ENCODE results near the gene LAPTM5. TPM values are rescaled to one million over a fixed set of nuclear protein-coding genes. Genes with fewer than 3 reads are reported as not detected.

Gene LAPTM5
- total and polyA plus RNA-seq, 8 donors, result 3.7 to 80.5 (median 10.9) TPM

GRCh38 chr1:30734580-30734979, 23.0 kb downstream of the LAPTM5 start:
- intact Hi-C loops (cut with DNase I), result no loop called here
- no peak overlapping the region for H3K27ac ChIP-seq
- no peaks in the 10 kb centered on the region for H3K36me3 ChIP-seq
- WGBS, 2 donors, result 90 to 95% methylated on average over 4 of the region's 4 CpGs
- H3K4me3 ChIP-seq, result no peak overlapping the region
- FAIRE-seq (no peak), DNase-seq (no peak), ATAC-seq (no peak)
- H3K27me3 ChIP-seq, result no peaks in the 10 kb centered on the region
- no peaks in the 10 kb centered on the region for H3K9me3 ChIP-seq
- TF ChIP-seq CTCF (IDR thresholded peaks at IDR 0.05), result no peak
- no peaks in the 10 kb centered on the region for H3K4me1 ChIP-seq

- H3K4me3 ChIP-seq, result no peak overlapping the region
- WGBS, 2 donors, result 77 to 83% methylated on average over 4 of the region's 4 CpGs
- no peaks in the 10 kb centered on the region for H3K4me1 ChIP-seq
- TF ChIP-seq CTCF (IDR thresholded peaks at IDR 0.05), result no peak
- ATAC-seq (no peak), FAIRE-seq (no peak), DNase-seq (peak in 1 of 6 donors; percentile 9)
- H3K9me3 ChIP-seq, result no peaks in the 10 kb centered on the region
- intact Hi-C loops (cut with DNase I), result no loop called here
- H3K27ac ChIP-seq, result no peak overlapping the region
- H3K36me3 ChIP-seq, result no peaks in the 10 kb centered on the region
- no peaks in the 10 kb centered on the region for H3K27me3 ChIP-seq
These were observed 23.5 kb downstream of the LAPTM5 start for GRCh38 chr1:30734106-30734505.

GRCh38 chr1:30733493-30733892, 24.1 kb downstream of the LAPTM5 start:
- no peak for TF ChIP-seq CTCF (IDR thresholded peaks at IDR 0.05)
- H3K4me3 ChIP-seq, result no peak overlapping the region
- no peaks in the 10 kb centered on the region for H3K36me3 ChIP-seq
- H3K4me1 ChIP-seq, result no peaks in the 10 kb centered on the region
- 69 to 76% methylated on average over 8 of the region's 8 CpGs for WGBS, 2 donors
- DNase-seq (peak in 1 of 6 donors; percentile 28), FAIRE-seq (no peak), ATAC-seq (no peak)
- H3K27ac ChIP-seq, result no peak overlapping the region
- intact Hi-C loops (cut with DNase I), result no loop called here
- H3K27me3 ChIP-seq, result no peaks in the 10 kb centered on the region
- H3K9me3 ChIP-seq, result no peaks in the 10 kb centered on the region

- no peak overlapping the region for H3K27ac ChIP-seq
- no peak for TF ChIP-seq CTCF (IDR thresholded peaks at IDR 0.05)
- 70 to 80% methylated on average over 10 of the region's 10 CpGs for WGBS, 2 donors
- H3K9me3 ChIP-seq, result no peaks in the 10 kb centered on the region
- ATAC-seq, result no peak
- intact Hi-C loops (cut with DNase I), result no loop called here
- no peak overlapping the region for H3K4me3 ChIP-seq
- FAIRE-seq, result no peak
- H3K4me1 ChIP-seq, result no peaks in the 10 kb centered on the region
- H3K36me3 ChIP-seq, result no peaks in the 10 kb centered on the region
- no peaks in the 10 kb centered on the region for H3K27me3 ChIP-seq
- peak in 1 of 6 donors; percentile 45 for DNase-seq
These were observed 25.1 kb downstream of the LAPTM5 start for GRCh38 chr1:30732277-30732996.

- H3K36me3 ChIP-seq, result peaks cover 0 to 1% (median 0%) of the 10 kb centered on the region in 3 donors
- 63 to 72% methylated on average over 8 of the region's 8 CpGs for WGBS, 2 donors
- no peak overlapping the region for H3K27ac ChIP-seq
- DNase-seq (peak in 1 of 6 donors; percentile 37), ATAC-seq (no peak), FAIRE-seq (no peak)
- no peak overlapping the region for H3K4me3 ChIP-seq
- no peaks in the 10 kb centered on the region for H3K9me3 ChIP-seq
- H3K27me3 ChIP-seq, result no peaks in the 10 kb centered on the region
- TF ChIP-seq CTCF (IDR thresholded peaks at IDR 0.05), result no peak
- H3K4me1 ChIP-seq, result no peaks in the 10 kb centered on the region
- intact Hi-C loops (cut with DNase I), result no loop called here
These were observed 25.7 kb downstream of the LAPTM5 start for GRCh38 chr1:30731806-30732276.
